ENCODE results near the gene FIS1.

The FIS1 gene

GRCh38 chr7:101240226-101241014, 4.5 kb downstream of the FIS1 start:
- ATAC-seq: no peak
- peak overlapping the region; percentile 65 for H3K27ac Mint-ChIP-seq

GRCh38 chr7:101239951-101240220, 5.0 kb downstream of the FIS1 start:
- Mint-ChIP-seq H3K9me3 (no peaks in the 10 kb centered on the region), H3K36me3 (peaks cover 52% of the 10 kb centered on the region), H3K4me1 (peaks cover 22% of the 10 kb centered on the region), H3K27ac (no peak overlapping the region), H3K4me3 (no peak overlapping the region)
- ATAC-seq (no peak), DNase-seq (ENCODE audit: low spot score in 2 of 2) (no peak)

More at GRCh38 chr7:101240226-101241014, 4.5 kb downstream of the FIS1 start:
- no peak for DNase-seq (ENCODE audit: low spot score in 2 of 2)
- Mint-ChIP-seq H3K9me3 (no peaks in the 10 kb centered on the region), H3K4me3 (no peak overlapping the region), H3K36me3 (peaks cover 57% of the 10 kb centered on the region), H3K4me1 (peaks cover 27% of the 10 kb centered on the region)

- no peak for DNase-seq (ENCODE audit: low spot score in 2 of 2)
Observed at GRCh38 chr7:101239191-101239950, 5.5 kb downstream of the FIS1 start.

GRCh38 chr7:101238226-101239182, 6.4 kb downstream of the FIS1 start:
- Mint-ChIP-seq H3K27ac (peak overlapping the region; percentile 52), H3K36me3 (peaks cover 45% of the 10 kb centered on the region), H3K4me1 (peaks cover 13% of the 10 kb centered on the region), H3K9me3 (no peaks in the 10 kb centered on the region), H3K4me3 (no peak overlapping the region)
- DNase-seq (ENCODE audit: low spot score in 2 of 2) (no peak), ATAC-seq (no peak)

More at GRCh38 chr7:101239191-101239950, 5.5 kb downstream of the FIS1 start:
- ATAC-seq: no peak
- Mint-ChIP-seq H3K4me1 (peaks cover 18% of the 10 kb centered on the region), H3K9me3 (no peaks in the 10 kb centered on the region), H3K4me3 (no peak overlapping the region), H3K27ac (peak overlapping the region; percentile 52), H3K36me3 (peaks cover 47% of the 10 kb centered on the region)

- peaks cover 12% of the 10 kb centered on the region for H3K4me1 Mint-ChIP-seq
- no peak within 1 kb of the TSS for H3K4me3 Mint-ChIP-seq
- peaks cover 41% of the 10 kb centered on the region for H3K36me3 Mint-ChIP-seq
- peak within 1 kb of the TSS; percentile 52 for H3K27ac Mint-ChIP-seq
- no peak for ATAC-seq
- H3K9me3 Mint-ChIP-seq: no peaks in the 10 kb centered on the region
- no peak for DNase-seq (ENCODE audit: low spot score in 2 of 2)
Observed at GRCh38 chr7:101237206-101238067, 7.4 kb downstream of the FIS1 start, which contains the start of gene CLDN15. CLDN15 (minus strand) TSS chr7:101237802; CDS start chr7:101237581, 221 bp downstream.

- H3K4me1 Mint-ChIP-seq: peaks cover 12% of the 10 kb centered on the region
- H3K4me3 Mint-ChIP-seq: no peak overlapping the region
- peaks cover 39% of the 10 kb centered on the region for H3K36me3 Mint-ChIP-seq
- ATAC-seq (no peak), DNase-seq (ENCODE audit: low spot score in 2 of 2) (no peak)
- H3K9me3 Mint-ChIP-seq: no peaks in the 10 kb centered on the region
- no peak overlapping the region for H3K27ac Mint-ChIP-seq
Observed at GRCh38 chr7:101236292-101236835, 8.5 kb downstream of the FIS1 start.

GRCh38 chr7:101235522-101235921, 9.4 kb downstream of the FIS1 start:
- Mint-ChIP-seq H3K4me1 (peaks cover 13% of the 10 kb centered on the region), H3K9me3 (no peaks in the 10 kb centered on the region), H3K36me3 (peaks cover 35% of the 10 kb centered on the region), H3K27ac (no peak overlapping the region), H3K4me3 (no peak overlapping the region)
- ATAC-seq: no peak
- DNase-seq (ENCODE audit: low spot score in 2 of 2): no peak

GRCh38 chr7:101235050-101235449, 9.8 kb downstream of the FIS1 start:
- no peak overlapping the region for H3K4me3 Mint-ChIP-seq
- DNase-seq (ENCODE audit: low spot score in 2 of 2) (no peak), ATAC-seq (no peak)
- H3K4me1 Mint-ChIP-seq: peaks cover 14% of the 10 kb centered on the region
- peaks cover 34% of the 10 kb centered on the region for H3K36me3 Mint-ChIP-seq
- peak overlapping the region; percentile 50 for H3K27ac Mint-ChIP-seq
- H3K9me3 Mint-ChIP-seq: no peaks in the 10 kb centered on the region

GRCh38 chr7:101234636-101235035, 10.2 kb downstream of the FIS1 start:
- no peak overlapping the region for H3K4me3 Mint-ChIP-seq
- H3K9me3 Mint-ChIP-seq: no peaks in the 10 kb centered on the region
- peak overlapping the region; percentile 50 for H3K27ac Mint-ChIP-seq

GRCh38 chr7:101233907-101234547, 10.9 kb downstream of the FIS1 start:
- Mint-ChIP-seq H3K27ac (peak overlapping the region; percentile 50), H3K4me1 (peaks cover 14% of the 10 kb centered on the region), H3K4me3 (no peak overlapping the region), H3K9me3 (no peaks in the 10 kb centered on the region), H3K36me3 (peaks cover 25% of the 10 kb centered on the region)
- DNase-seq (ENCODE audit: low spot score in 2 of 2) (no peak), ATAC-seq (no peak)

More at GRCh38 chr7:101234636-101235035, 10.2 kb downstream of the FIS1 start:
- Mint-ChIP-seq H3K4me1 (peaks cover 14% of the 10 kb centered on the region), H3K36me3 (peaks cover 29% of the 10 kb centered on the region)
- DNase-seq (ENCODE audit: low spot score in 2 of 2) (no peak), ATAC-seq (no peak)

GRCh38 chr7:101232141-101232850, 12.6 kb downstream of the FIS1 start:
- Mint-ChIP-seq H3K4me1 (peaks cover 7% of the 10 kb centered on the region), H3K27ac (no peak overlapping the region), H3K9me3 (no peaks in the 10 kb centered on the region), H3K4me3 (no peak overlapping the region), H3K36me3 (peaks cover 30% of the 10 kb centered on the region)
- ATAC-seq (peak; percentile 27), DNase-seq (ENCODE audit: low spot score in 2 of 2) (no peak)

GRCh38 chr7:101231644-101232043, 13.2 kb downstream of the FIS1 start:
- Mint-ChIP-seq H3K4me1 (peaks cover 7% of the 10 kb centered on the region), H3K4me3 (no peak overlapping the region), H3K9me3 (no peaks in the 10 kb centered on the region), H3K27ac (no peak overlapping the region), H3K36me3 (peaks cover 37% of the 10 kb centered on the region)
- no peak for DNase-seq (ENCODE audit: low spot score in 2 of 2)
- ATAC-seq: no peak

- Mint-ChIP-seq H3K27ac (no peak overlapping the region), H3K4me3 (no peak overlapping the region), H3K4me1 (peaks cover 14% of the 10 kb centered on the region), H3K36me3 (peaks cover 83% of the 10 kb centered on the region), H3K9me3 (no peaks in the 10 kb centered on the region)
- no peak for DNase-seq (ENCODE audit: low spot score in 2 of 2)
- no peak for ATAC-seq
Observed at GRCh38 chr7:101226721-101227120, 18.2 kb downstream of the FIS1 start.

All from stimulated activated effector memory CD8-positive, alpha-beta T cell treated with anti-CD3 and anti-CD28 coated beads, Interleukin-12 subunit alpha, Interleukin-12 subunit beta, amount 100 ng/mL, for 72 hours (primary cell).